ENCODE results near the gene MYD88.
"Not testable (repeated sequence)": the region's sequence is repeated elsewhere in the genome, so short reads cannot be mapped to it uniquely, and the experiment has no call there.

The MYD88 gene

GRCh38 chr3:38126121-38126892 is 12.2 kb upstream of the MYD88 start:
- DNase-seq (ENCODE audit: low spot score), result no peak

- DNase-seq (ENCODE audit: low spot score), result no peak
These were observed 10.7 kb upstream of the MYD88 start for GRCh38 chr3:38127611-38128302.

DNA sequence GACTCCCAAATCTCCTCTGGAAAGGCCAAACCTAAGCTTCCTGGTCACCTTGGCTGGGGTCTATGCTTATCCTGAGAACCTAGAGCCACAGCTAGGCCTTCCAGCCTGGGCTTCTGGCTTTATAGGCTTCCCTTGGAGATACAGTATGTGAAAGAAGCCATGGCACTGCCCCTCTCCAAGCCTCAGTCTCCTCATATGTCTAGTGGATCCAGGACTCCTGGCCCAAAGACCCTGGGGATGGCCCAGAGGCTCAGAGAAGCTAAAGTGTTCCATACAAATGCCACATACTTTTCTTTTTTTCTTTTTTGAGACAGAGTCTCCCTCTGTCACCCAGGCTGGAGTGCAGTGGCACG is 10.2 kb upstream of the MYD88 start:
- DNase-seq (ENCODE audit: low spot score), result no peak

DNA sequence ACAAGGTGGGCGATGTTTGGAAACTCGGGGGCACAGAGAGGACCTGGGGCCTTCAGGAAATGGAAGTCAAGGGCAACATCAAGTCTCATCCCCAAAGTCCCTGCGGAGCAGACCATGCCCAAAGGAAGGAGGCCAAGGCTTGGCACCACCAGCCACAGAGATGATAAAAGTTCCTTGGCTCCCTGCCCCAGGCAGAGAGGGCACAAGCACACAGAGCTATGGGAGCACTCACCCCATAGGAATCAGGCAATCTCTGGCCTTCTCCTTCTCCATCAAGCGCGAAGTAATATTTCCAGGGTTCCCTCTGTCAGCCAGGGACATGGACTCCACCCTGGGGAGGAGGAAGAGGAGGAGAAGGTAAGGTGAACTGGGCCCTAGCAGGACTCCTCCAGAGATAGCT is 9.4 kb upstream of the MYD88 start:
- no peak for DNase-seq (ENCODE audit: low spot score)

DNA sequence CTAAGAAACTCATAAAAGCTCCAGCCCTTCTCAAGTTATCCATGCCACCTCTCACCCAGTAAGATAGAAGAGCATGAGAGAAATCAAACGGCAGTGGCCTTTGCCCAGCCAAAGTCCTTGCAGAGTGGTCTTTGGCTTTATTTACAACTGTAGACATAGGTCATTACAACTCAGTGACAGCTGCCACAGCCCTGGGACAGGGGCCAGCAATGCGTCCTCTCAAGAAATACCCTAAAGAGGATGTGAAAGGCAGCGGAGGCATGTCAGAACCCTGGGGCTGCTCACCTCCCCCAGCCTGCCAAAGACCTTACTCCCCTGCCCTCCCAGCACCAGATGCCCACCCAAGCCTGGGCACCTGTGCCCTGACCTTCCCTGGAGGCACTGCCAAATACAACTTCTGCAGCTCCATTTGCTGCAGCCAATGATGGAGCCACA is 7.8 kb upstream of the MYD88 start:
- no peak for DNase-seq (ENCODE audit: low spot score)

GRCh38 chr3:38131621-38132369 is 6.7 kb upstream of the MYD88 start:
- DNase-seq (ENCODE audit: low spot score), result no peak

DNA sequence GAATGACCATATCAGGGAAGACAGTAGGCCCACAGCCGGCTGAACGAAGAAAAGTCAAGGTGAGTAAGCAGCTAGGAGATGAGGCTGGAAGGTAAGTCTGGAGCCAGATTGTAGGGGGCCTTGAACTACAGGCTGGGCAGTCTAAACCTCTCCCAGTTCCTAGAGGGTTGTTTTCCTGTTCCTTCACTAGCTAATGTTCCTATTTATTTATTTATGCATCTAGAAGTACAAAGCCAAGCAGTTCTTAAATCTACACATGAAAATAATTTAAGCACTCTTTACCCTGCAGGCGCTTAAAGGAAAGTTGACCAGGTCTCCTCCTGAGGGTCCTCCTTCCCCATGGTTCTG is 5.3 kb upstream of the MYD88 start:
- no peak for DNase-seq (ENCODE audit: low spot score)

DNA sequence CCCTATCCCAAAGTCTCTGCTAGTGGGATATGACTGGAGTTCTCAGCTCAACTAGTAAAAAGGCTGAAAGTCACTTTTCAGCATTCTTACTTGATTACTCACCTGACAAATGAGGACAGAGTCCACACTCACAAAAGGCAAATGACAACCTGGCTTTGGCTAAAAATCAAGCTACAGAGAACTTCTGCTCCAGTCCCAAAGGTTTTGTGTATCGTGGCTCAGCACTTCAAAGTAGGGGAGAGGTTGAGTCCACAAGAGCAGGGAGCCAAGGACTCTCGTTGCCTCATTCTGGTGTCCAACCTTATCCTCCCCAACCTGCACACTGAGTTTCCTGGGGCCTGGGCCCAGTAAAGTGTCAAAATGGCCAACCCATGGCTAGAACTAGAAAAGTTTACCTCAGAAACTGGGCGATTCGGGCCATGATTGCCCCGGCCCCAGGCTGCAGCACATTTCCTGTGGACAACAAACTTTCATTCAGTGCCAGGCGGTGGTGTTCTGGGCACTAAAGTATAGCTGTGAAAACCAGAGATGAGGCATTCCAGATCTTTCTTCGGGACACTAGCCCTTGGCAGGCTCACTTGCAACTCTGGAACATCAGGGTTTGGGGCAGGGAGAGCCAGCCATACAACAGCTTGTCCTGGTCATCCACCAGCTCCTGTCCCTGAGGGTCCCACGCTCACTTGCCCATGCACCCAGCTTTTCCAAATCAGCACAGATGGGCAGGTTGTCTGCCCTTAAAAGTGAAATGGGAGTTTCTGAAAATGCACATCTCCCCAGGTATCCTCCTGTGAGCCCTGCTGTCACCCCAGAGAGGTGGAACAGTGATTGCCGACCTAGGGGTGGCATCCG is 4.7 kb upstream of the MYD88 start:
- no peak for DNase-seq (ENCODE audit: low spot score)

DNA sequence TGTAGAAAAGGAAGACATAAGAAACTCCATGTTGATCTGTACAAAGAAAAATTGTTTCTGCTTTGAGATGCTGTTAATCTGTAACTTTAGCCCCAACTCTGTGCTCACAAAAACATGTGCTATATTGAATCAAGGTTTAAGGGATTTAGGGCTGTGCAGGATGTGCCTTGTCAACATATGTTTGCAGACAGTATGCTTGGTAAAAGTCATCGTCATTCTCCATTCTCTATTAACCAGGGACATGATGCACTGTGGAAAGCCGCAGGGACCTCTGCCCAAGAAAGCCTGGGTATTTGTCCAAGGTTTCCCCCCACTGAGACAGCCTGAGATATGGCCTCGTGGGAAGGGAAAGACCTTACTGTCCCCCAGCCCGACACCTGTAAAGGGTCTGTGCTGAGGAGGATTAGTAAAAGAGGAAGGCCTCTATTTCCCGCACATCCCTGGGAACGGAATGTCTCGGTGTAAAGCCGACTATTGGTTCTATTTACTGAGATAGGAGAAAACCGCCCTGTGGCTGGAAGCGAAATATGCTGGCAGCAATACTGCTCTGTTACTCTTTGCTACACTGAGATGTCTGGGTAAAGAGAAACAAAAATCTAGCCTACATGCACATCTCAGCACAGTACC is 3.8 kb upstream of the MYD88 start:
- not testable (repeated sequence) for DNase-seq (ENCODE audit: low spot score)

GRCh38 chr3:38135621-38136277 is 2.7 kb upstream of the MYD88 start:
- DNase-seq (ENCODE audit: low spot score), result not testable (repeated sequence)

GRCh38 chr3:38136393-38136776 is 2.1 kb upstream of the MYD88 start:
- DNase-seq (ENCODE audit: low spot score), result no peak

- peak; percentile 99 for DNase-seq (ENCODE audit: low spot score)
These were observed 1.5 kb upstream of the MYD88 start, which contains the start of gene ACAA1 for GRCh38 chr3:38136777-38137614. ACAA1 (minus strand) TSS chr3:38137127; CDS start chr3:38137035, 92 bp downstream.

- peak; percentile 51 for DNase-seq (ENCODE audit: low spot score)
These were observed 679 bp upstream of the MYD88 start for GRCh38 chr3:38137615-38138348.

DNA sequence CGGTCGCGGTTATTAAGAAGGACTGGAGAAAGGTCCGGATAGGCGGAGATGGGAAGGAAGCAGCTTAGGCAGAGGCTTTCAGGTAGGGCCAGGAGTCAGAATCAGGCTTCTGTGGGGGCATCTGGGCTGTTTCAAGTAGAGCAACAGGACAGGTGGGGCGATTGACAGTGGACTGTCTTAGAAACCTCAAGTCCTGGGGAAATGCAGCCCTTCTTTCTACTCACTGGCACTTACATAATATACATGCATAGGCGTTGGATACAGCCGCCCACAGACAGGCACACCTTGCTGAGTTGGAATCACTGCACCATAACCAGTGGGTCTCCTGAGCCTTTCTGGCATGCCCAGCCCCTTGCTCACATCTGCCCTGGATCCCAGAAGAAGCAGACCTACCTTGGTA is 730 bp downstream of the MYD88 start:
- DNase-seq (ENCODE audit: low spot score), result no peak

DNA sequence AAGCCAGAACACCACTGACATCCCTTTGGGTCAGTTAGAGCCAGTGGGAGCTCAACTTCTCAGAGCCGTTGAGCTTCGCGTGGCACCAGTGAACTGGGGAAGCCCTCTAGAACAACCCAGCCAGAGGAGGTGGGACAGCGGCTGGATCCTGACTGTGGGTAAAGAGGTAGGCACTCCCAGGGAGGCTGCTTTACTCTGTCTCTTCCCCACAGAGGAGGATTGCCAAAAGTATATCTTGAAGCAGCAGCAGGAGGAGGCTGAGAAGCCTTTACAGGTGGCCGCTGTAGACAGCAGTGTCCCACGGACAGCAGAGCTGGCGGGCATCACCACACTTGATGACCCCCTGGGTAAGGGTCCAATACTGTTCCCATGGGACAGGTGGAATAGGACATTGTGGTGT is 1.2 kb downstream of the MYD88 start:
- no peak for DNase-seq (ENCODE audit: low spot score)

DNA sequence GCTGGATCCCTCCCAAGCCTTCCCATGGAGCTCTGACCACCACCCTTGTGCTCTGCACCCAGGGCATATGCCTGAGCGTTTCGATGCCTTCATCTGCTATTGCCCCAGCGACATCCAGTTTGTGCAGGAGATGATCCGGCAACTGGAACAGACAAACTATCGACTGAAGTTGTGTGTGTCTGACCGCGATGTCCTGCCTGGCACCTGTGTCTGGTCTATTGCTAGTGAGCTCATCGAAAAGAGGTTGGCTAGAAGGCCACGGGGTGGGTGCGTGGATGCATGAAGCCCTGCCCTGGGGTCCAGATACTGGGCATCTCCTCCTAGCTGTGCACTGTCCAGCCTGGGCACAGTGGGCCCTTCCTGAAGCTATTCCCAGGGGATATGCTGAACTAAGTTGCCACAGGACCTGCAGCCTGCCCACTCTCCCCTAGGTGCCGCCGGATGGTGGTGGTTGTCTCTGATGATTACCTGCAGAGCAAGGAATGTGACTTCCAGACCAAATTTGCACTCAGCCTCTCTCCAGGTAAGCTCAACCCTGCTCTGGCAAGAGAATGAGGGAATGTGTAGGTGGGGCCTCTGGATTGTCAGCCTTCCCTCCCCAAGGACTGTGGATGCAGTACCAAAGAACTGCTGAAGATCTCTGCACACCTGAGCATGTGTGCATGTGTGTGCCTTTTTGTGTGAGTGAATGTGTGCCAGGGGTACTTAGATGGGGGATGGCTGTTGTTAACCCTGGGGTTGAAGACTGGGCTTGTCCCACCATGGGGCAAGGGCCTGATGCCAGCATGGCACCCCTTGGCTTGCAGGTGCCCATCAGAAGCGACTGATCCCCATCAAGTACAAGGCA is 2.1 kb downstream of the MYD88 start:
- no peak for DNase-seq (ENCODE audit: low spot score)

GRCh38 chr3:38141173-38141951 is 2.9 kb downstream of the MYD88 start:
- no peak for DNase-seq (ENCODE audit: low spot score)

DNA sequence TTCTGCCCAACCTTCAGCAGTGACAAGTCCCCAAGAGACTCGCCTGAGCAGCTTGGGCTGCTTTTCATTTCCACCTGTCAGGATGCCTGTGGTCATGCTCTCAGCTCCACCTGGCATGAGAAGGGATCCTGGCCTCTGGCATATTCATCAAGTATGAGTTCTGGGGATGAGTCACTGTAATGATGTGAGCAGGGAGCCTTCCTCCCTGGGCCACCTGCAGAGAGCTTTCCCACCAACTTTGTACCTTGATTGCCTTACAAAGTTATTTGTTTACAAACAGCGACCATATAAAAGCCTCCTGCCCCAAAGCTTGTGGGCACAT is 3.5 kb downstream of the MYD88 start:
- no peak for DNase-seq (ENCODE audit: low spot score)

Data from COLO829 (cell line).